HFFc6 (cell line): Measurements from ENCODE around the gene CCDC60. TPM values are rescaled to one million over a fixed set of nuclear protein-coding genes. Genes with fewer than 3 reads are reported as not detected.

Experiments
- DNase-seq: peaks from one replicate; pipeline ENCODE4 v3.0.0-alpha.2; 2018
- H3K27ac Mint-ChIP-seq: 2 replicates; pipeline ENCODE4 v1.8.0; 2020; ENCODE audit warnings: mild to moderate bottlenecking, mixed read lengths
- H3K27me3 Mint-ChIP-seq: 2 replicates; pipeline ENCODE4 v1.8.0; 2021; ENCODE audit warnings: mild to moderate bottlenecking, moderate library complexity, mixed read lengths; ENCODE audit not compliant: insufficient read depth
- H3K36me3 Mint-ChIP-seq: 2 replicates; pipeline ENCODE4 v1.8.0; 2021; ENCODE audit warnings: low read depth, mixed read lengths
- H3K4me1 Mint-ChIP-seq: 2 replicates; pipeline ENCODE4 v1.8.0; 2020; ENCODE audit warnings: low read depth, mixed read lengths
- H3K4me3 Mint-ChIP-seq: 2 replicates; pipeline ENCODE4 v1.8.0; 2020; ENCODE audit warnings: mild to moderate bottlenecking, moderate library complexity, mixed read lengths
- H3K9me3 Mint-ChIP-seq: 2 replicates; pipeline ENCODE4 v1.8.0; 2020; ENCODE audit warnings: mild to moderate bottlenecking, mixed read lengths
- CTCF ChIP-seq: fragments of 200-600 bp; sonication (generic); IDR thresholded peaks from 2 replicates; pipeline ENCODE4 v1.5.0; 2021; ENCODE audit warnings: antibody characterized with exemption, mild to moderate bottlenecking
- total RNA-seq, 6 experiments: library from RNA; stranded (reverse); fragmentation: NEBNext Ultra II Directional; extraction: Animal tissue kit (Norgen Biotek cat#: 25700); gene quantifications; 2 replicates in 1 of 6; 3 replicates in 5 of 6; pipeline ENCODE4 v1.2.3, GENCODE V29; 2021

Gene CCDC60
- total RNA-seq, 6 experiments from 2014 or later = not detected

GRCh38 chr12:119540476-119540875 lies 205.9 kb downstream of the CCDC60 start:
- DNase-seq = no peak
- Mint-ChIP-seq H3K4me1 (no peaks in the 10 kb centered on the region), H3K4me3 (no peak overlapping the region), H3K27ac (no peak overlapping the region), H3K9me3 (peaks cover 16% of the 10 kb centered on the region), H3K36me3 (no peaks in the 10 kb centered on the region), H3K27me3 (peaks cover 3% of the 10 kb centered on the region; the same call in 1 of the 2 replicates)
- TF ChIP-seq CTCF = no peak

GRCh38 chr12:119544765-119545625 lies 210.5 kb downstream of the CCDC60 start:
- DNase-seq = peak; percentile 61
- Mint-ChIP-seq H3K9me3 (peaks cover 5% of the 10 kb centered on the region; the same call in 1 of the 2 replicates), H3K36me3 (no peaks in the 10 kb centered on the region), H3K27me3 (peaks cover 3% of the 10 kb centered on the region; the same call in 1 of the 2 replicates), H3K4me3 (no peak overlapping the region), H3K27ac (no peak overlapping the region), H3K4me1 (no peaks in the 10 kb centered on the region)
- peak; percentile 89 for TF ChIP-seq CTCF

GRCh38 chr12:119546340-119546739 lies 211.8 kb downstream of the CCDC60 start:
- H3K27me3 Mint-ChIP-seq = peaks cover 4% of the 10 kb centered on the region; the same call in 1 of the 2 replicates
- H3K9me3 Mint-ChIP-seq = no peaks in the 10 kb centered on the region
- DNase-seq = no peak
- no peak for TF ChIP-seq CTCF
- no peak overlapping the region for H3K27ac Mint-ChIP-seq
- H3K4me1 Mint-ChIP-seq = no peaks in the 10 kb centered on the region
- no peak overlapping the region for H3K4me3 Mint-ChIP-seq
- H3K36me3 Mint-ChIP-seq = no peaks in the 10 kb centered on the region

DNA sequence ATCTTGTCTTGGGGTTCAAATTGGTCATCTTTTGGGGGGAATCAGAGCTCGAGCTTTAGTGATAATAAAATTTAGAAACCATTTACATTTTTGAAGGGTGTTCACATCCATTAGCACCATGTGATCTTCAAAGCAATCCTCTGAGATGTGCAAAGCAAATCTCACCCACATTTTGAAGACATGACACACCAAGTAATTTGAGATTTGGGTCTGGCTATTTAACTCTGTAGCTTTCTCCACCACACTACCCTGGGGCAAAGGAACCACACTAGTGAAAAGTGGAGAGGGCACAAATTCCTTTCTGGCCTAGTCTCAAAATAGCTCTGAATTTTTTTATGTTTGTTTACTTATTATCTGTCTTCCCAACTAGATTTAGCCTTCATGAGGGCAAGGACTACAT lies 212.5 kb downstream of the CCDC60 start:
- peak; percentile 12 for DNase-seq
- no peaks in the 10 kb centered on the region for H3K4me1 Mint-ChIP-seq
- TF ChIP-seq CTCF = no peak
- no peak overlapping the region for H3K27ac Mint-ChIP-seq
- H3K9me3 Mint-ChIP-seq = no peaks in the 10 kb centered on the region
- H3K4me3 Mint-ChIP-seq = no peak overlapping the region
- H3K27me3 Mint-ChIP-seq = peaks cover 4% of the 10 kb centered on the region; the same call in 1 of the 2 replicates
- no peaks in the 10 kb centered on the region for H3K36me3 Mint-ChIP-seq

DNA sequence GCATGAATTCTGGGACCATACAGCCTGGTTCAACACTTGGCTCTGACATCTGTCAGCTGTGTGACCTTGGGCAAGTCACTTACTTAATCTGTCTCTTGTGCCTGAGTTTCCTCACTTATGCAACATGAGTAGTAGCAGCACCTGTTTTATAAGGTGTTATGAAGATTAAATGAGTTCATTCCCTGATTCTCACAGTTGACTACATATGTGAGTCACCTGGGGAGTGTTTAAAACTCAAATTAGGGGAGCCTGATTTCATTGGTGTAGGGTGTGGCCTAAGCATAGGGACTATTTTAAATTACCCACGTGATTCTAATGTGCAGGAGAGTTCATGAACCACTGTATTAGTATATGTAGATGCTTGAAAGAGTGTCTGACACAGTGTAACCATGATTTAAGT lies 222.3 kb downstream of the CCDC60 start:
- Mint-ChIP-seq H3K27me3 (no peaks in the 10 kb centered on the region), H3K36me3 (no peaks in the 10 kb centered on the region), H3K27ac (no peak overlapping the region), H3K4me1 (no peaks in the 10 kb centered on the region), H3K4me3 (no peak overlapping the region), H3K9me3 (no peaks in the 10 kb centered on the region; the same call in 1 of the 2 replicates)
- no peak for TF ChIP-seq CTCF
- DNase-seq = no peak
